Gastrocnemius medialis (tissue), 4 donors: ENCODE data around the gene GCN1.

Experiments used
- POLR2A ChIP-seq, 2 donors: fragments of 450-650 bp; IDR thresholded peaks; one replicate each; pipeline ENCODE4 v1.6.1; 2017; ENCODE audit warnings: antibody characterized with exemption in 2 of 2, mild to moderate bottlenecking in 2 of 2, moderate library complexity in 2 of 2
- TF ChIP-seq, protein P1 (sequence below), 5 experiments: fragments of 450-650 bp in 3 of 5; fragments of 200-600 bp in 2 of 5; sonication (generic) in 2 of 5; IDR thresholded peaks in 4 of 5; conservative IDR thresholded peaks in 1 of 5; 1 replicate in 4 of 5; 2 replicates in 1 of 5; pipeline ENCODE4 v1.5.1; 2016 to 2019; ENCODE audit warnings: antibody characterized with exemption in 5 of 5, mild to moderate bottlenecking in 3 of 5, moderate library complexity in 3 of 5

GRCh38 chr12:120081641-120082040 lies 112.9 kb downstream of the GCN1 start:
- TF ChIP-seq, protein P1, sequence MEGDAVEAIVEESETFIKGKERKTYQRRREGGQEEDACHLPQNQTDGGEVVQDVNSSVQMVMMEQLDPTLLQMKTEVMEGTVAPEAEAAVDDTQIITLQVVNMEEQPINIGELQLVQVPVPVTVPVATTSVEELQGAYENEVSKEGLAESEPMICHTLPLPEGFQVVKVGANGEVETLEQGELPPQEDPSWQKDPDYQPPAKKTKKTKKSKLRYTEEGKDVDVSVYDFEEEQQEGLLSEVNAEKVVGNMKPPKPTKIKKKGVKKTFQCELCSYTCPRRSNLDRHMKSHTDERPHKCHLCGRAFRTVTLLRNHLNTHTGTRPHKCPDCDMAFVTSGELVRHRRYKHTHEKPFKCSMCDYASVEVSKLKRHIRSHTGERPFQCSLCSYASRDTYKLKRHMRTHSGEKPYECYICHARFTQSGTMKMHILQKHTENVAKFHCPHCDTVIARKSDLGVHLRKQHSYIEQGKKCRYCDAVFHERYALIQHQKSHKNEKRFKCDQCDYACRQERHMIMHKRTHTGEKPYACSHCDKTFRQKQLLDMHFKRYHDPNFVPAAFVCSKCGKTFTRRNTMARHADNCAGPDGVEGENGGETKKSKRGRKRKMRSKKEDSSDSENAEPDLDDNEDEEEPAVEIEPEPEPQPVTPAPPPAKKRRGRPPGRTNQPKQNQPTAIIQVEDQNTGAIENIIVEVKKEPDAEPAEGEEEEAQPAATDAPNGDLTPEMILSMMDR (IDR thresholded peaks at IDR 0.05 in 4 of 5, conservative IDR thresholded peaks at IDR 0.05 in 1 of 5) = no peak
- TF ChIP-seq POLR2A (IDR thresholded peaks at IDR 0.05) = no peak
